WTC11 (cell line): ENCODE measurements around the gene HRH3. TPM values are rescaled to one million over a fixed set of nuclear protein-coding genes. Genes with fewer than 3 reads are reported as not detected.

Experiments
- ATAC-seq: fragments of 200-7000 bp; cut with Tn5 transposase; 2 replicates; pipeline ENCODE4 v1.10.0; 2021; ENCODE audit warnings: mild to moderate bottlenecking, moderate library complexity
- CTCF ChIA-PET: fragments of 300-600 bp; sonication (Branson Sonifier 250); formaldehyde crosslinking; loops from one replicate; lab custom pipeline; 2021; ENCODE audit warnings: antibody characterized with exemption; lab: Charles Lee
- POLR2A ChIA-PET: fragments of 350-600 bp; sonication (Branson Sonifier 250); formaldehyde crosslinking; loops from one replicate; lab custom pipeline; 2021; ENCODE audit warnings: antibody characterized with exemption; lab: Charles Lee
- DNase-seq: peaks from one replicate; pipeline ENCODE4 v3.0.0; 2021; ENCODE audit warnings: low spot score
- H3K27ac Mint-ChIP-seq: 2 replicates; pipeline ENCODE4 v1.8.0; 2021; ENCODE audit warnings: mixed read lengths
- H3K27me3 Mint-ChIP-seq: 2 replicates; pipeline ENCODE4 v1.8.0; 2021; ENCODE audit warnings: low read depth, mild to moderate bottlenecking, moderate library complexity, mixed read lengths
- H3K36me3 Mint-ChIP-seq: 2 replicates; pipeline ENCODE4 v1.8.0; 2021; ENCODE audit warnings: mixed read lengths
- H3K4me1 Mint-ChIP-seq: 2 replicates; pipeline ENCODE4 v1.8.0; 2022; ENCODE audit warnings: mixed read lengths
- H3K4me3 Mint-ChIP-seq: 2 replicates; pipeline ENCODE4 v1.8.0; 2021; ENCODE audit warnings: mild to moderate bottlenecking, moderate library complexity, mixed read lengths
- H3K9me3 Mint-ChIP-seq: 2 replicates; pipeline ENCODE4 v1.8.0; 2021; ENCODE audit warnings: mixed read lengths
- ARID4B ChIP-seq: sonication (generic); formaldehyde crosslinking; IDR thresholded peaks from 2 replicates; pipeline ENCODE4 v1.8.0; 2023; ENCODE audit warnings: missing genetic modification reagents, mild to moderate bottlenecking, borderline replicate concordance
- ATF1 ChIP-seq: sonication (generic); formaldehyde crosslinking; IDR thresholded peaks from 2 replicates; pipeline ENCODE4 v1.8.1; 2023; ENCODE audit warnings: mild to moderate bottlenecking, moderate library complexity, missing genetic modification reagents
- ATF6 ChIP-seq: sonication (generic); formaldehyde crosslinking; IDR thresholded peaks from 2 replicates; pipeline ENCODE4 v1.8.1; 2023; ENCODE audit warnings: mild to moderate bottlenecking, missing genetic modification reagents
- CBFB ChIP-seq: sonication (generic); formaldehyde crosslinking; IDR thresholded peaks from 2 replicates; pipeline ENCODE4 v1.8.1; 2022; ENCODE audit warnings: mild to moderate bottlenecking, low read depth, missing genetic modification reagents
- CREB1 ChIP-seq: sonication (generic); formaldehyde crosslinking; IDR thresholded peaks from 2 replicates; pipeline ENCODE4 v1.8.0; 2023; ENCODE audit warnings: mild to moderate bottlenecking, missing genetic modification reagents
- E2F1 ChIP-seq: sonication (generic); formaldehyde crosslinking; IDR thresholded peaks from 2 replicates; pipeline ENCODE4 v1.8.0; 2022; ENCODE audit warnings: mild to moderate bottlenecking, missing genetic modification reagents
- ERG ChIP-seq: fragments of 250-450 bp; sonication (Bioruptor Pico); IDR thresholded peaks from 2 replicates; pipeline ENCODE4 v1.8.0; 2021; ENCODE audit warnings: mild to moderate bottlenecking
- FOXK1 ChIP-seq: sonication (generic); formaldehyde crosslinking; IDR thresholded peaks from 2 replicates; pipeline ENCODE4 v1.8.0; 2022; ENCODE audit warnings: mild to moderate bottlenecking, moderate library complexity, missing genetic modification reagents
- MAX ChIP-seq: sonication (generic); formaldehyde crosslinking; IDR thresholded peaks from 2 replicates; pipeline ENCODE4 v1.8.0; 2022; ENCODE audit warnings: mild to moderate bottlenecking, missing genetic modification reagents
- PRDM15 ChIP-seq: sonication (generic); formaldehyde crosslinking; IDR thresholded peaks from 2 replicates; pipeline ENCODE4 v1.8.0; 2022; ENCODE audit warnings: missing genetic modification reagents
- RELA ChIP-seq: sonication (generic); formaldehyde crosslinking; IDR thresholded peaks from 2 replicates; pipeline ENCODE4 v1.8.1; 2022; ENCODE audit warnings: missing genetic modification reagents, mild to moderate bottlenecking, borderline replicate concordance
- SP1 ChIP-seq: sonication (generic); formaldehyde crosslinking; conservative IDR thresholded peaks from 2 replicates; pipeline ENCODE4 v1.8.1; 2022; ENCODE audit warnings: missing genetic modification reagents
- STAT6 ChIP-seq: sonication (generic); formaldehyde crosslinking; conservative IDR thresholded peaks from 2 replicates; pipeline ENCODE4 v1.8.1; 2023; ENCODE audit warnings: mild to moderate bottlenecking, low read depth, missing genetic modification reagents, moderate library complexity
- TEAD1 ChIP-seq: sonication (generic); formaldehyde crosslinking; IDR thresholded peaks from 2 replicates; pipeline ENCODE4 v1.8.0; 2022; ENCODE audit warnings: mild to moderate bottlenecking, missing genetic modification reagents
- USF1 ChIP-seq: sonication (generic); formaldehyde crosslinking; IDR thresholded peaks from 2 replicates; pipeline ENCODE4 v1.8.0; 2022; ENCODE audit warnings: mild to moderate bottlenecking, missing genetic modification reagents
- ZNF263 ChIP-seq: sonication (generic); formaldehyde crosslinking; IDR thresholded peaks from 2 replicates; pipeline ENCODE4 v1.8.1; 2022; ENCODE audit warnings: low read depth, mild to moderate bottlenecking, moderate library complexity, missing genetic modification reagents
- ZNF396 ChIP-seq: fragments of 250-450 bp; sonication (Bioruptor Pico); IDR thresholded peaks from 2 replicates; pipeline ENCODE4 v1.8.0; 2021; ENCODE audit warnings: mild to moderate bottlenecking, moderate library complexity, borderline replicate concordance
- total RNA-seq: library from RNA; stranded (reverse); gene quantifications from 3 replicates; pipeline ENCODE4 v1.2.3, GENCODE V29; 2021

The HRH3 gene
- total RNA-seq, 1 experiment from 2014 or later: 3.3 TPM

- H3K27ac Mint-ChIP-seq: no peak overlapping the region
- no peak overlapping the region for H3K4me3 Mint-ChIP-seq
- H3K36me3 Mint-ChIP-seq: peaks cover 43% of the 10 kb centered on the region
- CTCF ChIA-PET: no interaction called here
- POLR2A ChIA-PET: no interaction called here
- no peaks in the 10 kb centered on the region for H3K4me1 Mint-ChIP-seq
- ATAC-seq: no peak
- no peaks in the 10 kb centered on the region for H3K27me3 Mint-ChIP-seq
- no peak for DNase-seq
- H3K9me3 Mint-ChIP-seq: no peaks in the 10 kb centered on the region
- TF ChIP-seq ERG (CRISPR knock-in tag) (no peak), ZNF263 (CRISPR knock-in tag) (no peak), CREB1 (CRISPR knock-in tag) (no peak), TEAD1 (CRISPR knock-in tag) (no peak), RELA (CRISPR knock-in tag) (no peak), PRDM15 (CRISPR knock-in tag) (no peak), ZNF396 (CRISPR knock-in tag) (no peak), ARID4B (CRISPR knock-in tag) (no peak), SP1 (CRISPR knock-in tag) (no peak), E2F1 (CRISPR knock-in tag) (no peak), STAT6 (CRISPR knock-in tag) (no peak), USF1 (CRISPR knock-in tag) (no peak), FOXK1 (no peak), MAX (CRISPR knock-in tag) (no peak), CBFB (no peak), ATF6 (CRISPR knock-in tag) (no peak), ATF1 (CRISPR knock-in tag) (no peak)
These were observed 21.6 kb downstream of the HRH3 start for GRCh38 chr20:62198496-62198895.
